IMR-90 (cell line): ENCODE data around the gene GNAZ.

Experiments
- BHLHE40 ChIP-seq: fragments of 150-350 bp; IDR thresholded peaks from 2 replicates; pipeline ENCODE4 v1.6.1; 2016; ENCODE audit warnings: mild to moderate bottlenecking, low read depth, low read length
- CEBPB ChIP-seq: IDR thresholded peaks from 2 replicates; pipeline ENCODE4 v1.6.1; 2012; ENCODE audit warnings: low read depth, low read length, improper control_type of control experiment
- CHD1 ChIP-seq: IDR thresholded peaks from 2 replicates; pipeline ENCODE4 v1.6.1; 2012; ENCODE audit warnings: low read depth, low read length, improper control_type of control experiment
- FOS ChIP-seq: fragments of 150-350 bp; IDR thresholded peaks from 2 replicates; pipeline ENCODE4 v1.6.1; 2016; ENCODE audit warnings: low read depth, low read length
- MAFK ChIP-seq: IDR thresholded peaks from 2 replicates; pipeline ENCODE4 v1.6.1; 2012; ENCODE audit warnings: low read depth, low read length, improper control_type of control experiment
- MXI1 ChIP-seq: IDR thresholded peaks from 2 replicates; pipeline ENCODE4 v1.6.1; 2012; ENCODE audit warnings: low read depth, mild to moderate bottlenecking, low read length, moderate library complexity, borderline replicate concordance
- POLR2A ChIP-seq: IDR thresholded peaks from 2 replicates; pipeline ENCODE4 v1.6.1; 2012; ENCODE audit warnings: mild to moderate bottlenecking, low read depth, low read length
- RAD21 ChIP-seq: IDR thresholded peaks from 2 replicates; pipeline ENCODE4 v1.6.1; 2012; ENCODE audit warnings: low read length, improper control_type of control experiment
- RFX5 ChIP-seq: IDR thresholded peaks from 2 replicates; pipeline ENCODE4 v1.8.0; 2012; ENCODE audit warnings: low read depth, mild to moderate bottlenecking, low read length, moderate library complexity
- SMC3 ChIP-seq: fragments of 150-350 bp; IDR thresholded peaks from 2 replicates; pipeline ENCODE4 v1.6.1; 2016; ENCODE audit warnings: low read depth, mild to moderate bottlenecking, antibody characterized with exemption, low read length, moderate library complexity
- TF ChIP-seq, protein P1 (sequence below): conservative IDR thresholded peaks from 2 replicates; pipeline ENCODE4 v1.5.1; 2012; ENCODE audit warnings: mild to moderate bottlenecking, low read depth, low read length, improper control_type of control experiment
- TF ChIP-seq, protein P2 (sequence below): fragments of 150-350 bp; IDR thresholded peaks from 2 replicates; pipeline ENCODE4 v1.6.1; 2016; ENCODE audit warnings: low read depth, mild to moderate bottlenecking, low read length, moderate library complexity, borderline replicate concordance
- TF ChIP-seq, protein P3 (sequence below): fragments of 150-350 bp; IDR thresholded peaks from 2 replicates; pipeline ENCODE4 v1.6.1; 2017; ENCODE audit warnings: mild to moderate bottlenecking, antibody characterized with exemption, low read length, low read depth

DNA sequence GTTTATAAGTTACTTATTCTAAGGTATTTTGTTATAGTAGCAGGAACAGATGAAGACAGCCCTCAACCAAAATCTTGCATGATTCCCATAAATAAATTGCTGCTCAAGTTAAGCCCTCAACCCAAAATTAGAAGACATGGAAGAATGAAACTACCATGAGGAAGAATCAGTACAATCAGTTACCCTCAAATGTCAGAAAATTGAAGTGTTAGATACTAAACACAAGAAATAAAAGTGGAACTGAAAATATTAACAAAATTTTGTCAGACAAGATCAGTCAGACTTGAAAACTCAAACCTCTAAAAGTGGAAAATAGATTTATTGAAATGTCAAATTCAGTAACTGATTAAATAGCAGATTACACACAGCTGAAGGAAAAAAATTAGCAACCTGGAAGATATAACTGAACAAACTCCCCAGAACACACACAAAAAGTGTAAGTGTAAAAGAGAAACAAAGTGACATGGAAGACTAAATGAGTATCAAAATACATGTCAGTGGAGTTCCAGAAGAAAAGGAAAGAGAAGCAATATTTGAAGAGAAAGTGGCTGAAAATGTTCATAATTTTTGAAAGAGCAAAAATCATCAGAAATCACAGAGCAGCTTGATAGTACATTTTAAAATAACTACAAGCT lies 49.5 kb upstream of the GNAZ start:
- TF ChIP-seq, protein P1, sequence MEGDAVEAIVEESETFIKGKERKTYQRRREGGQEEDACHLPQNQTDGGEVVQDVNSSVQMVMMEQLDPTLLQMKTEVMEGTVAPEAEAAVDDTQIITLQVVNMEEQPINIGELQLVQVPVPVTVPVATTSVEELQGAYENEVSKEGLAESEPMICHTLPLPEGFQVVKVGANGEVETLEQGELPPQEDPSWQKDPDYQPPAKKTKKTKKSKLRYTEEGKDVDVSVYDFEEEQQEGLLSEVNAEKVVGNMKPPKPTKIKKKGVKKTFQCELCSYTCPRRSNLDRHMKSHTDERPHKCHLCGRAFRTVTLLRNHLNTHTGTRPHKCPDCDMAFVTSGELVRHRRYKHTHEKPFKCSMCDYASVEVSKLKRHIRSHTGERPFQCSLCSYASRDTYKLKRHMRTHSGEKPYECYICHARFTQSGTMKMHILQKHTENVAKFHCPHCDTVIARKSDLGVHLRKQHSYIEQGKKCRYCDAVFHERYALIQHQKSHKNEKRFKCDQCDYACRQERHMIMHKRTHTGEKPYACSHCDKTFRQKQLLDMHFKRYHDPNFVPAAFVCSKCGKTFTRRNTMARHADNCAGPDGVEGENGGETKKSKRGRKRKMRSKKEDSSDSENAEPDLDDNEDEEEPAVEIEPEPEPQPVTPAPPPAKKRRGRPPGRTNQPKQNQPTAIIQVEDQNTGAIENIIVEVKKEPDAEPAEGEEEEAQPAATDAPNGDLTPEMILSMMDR: no peak
- no peak for TF ChIP-seq BHLHE40
- no peak for TF ChIP-seq POLR2A
- no peak for TF ChIP-seq CEBPB
- no peak for TF ChIP-seq MXI1
- TF ChIP-seq RFX5: no peak
- TF ChIP-seq, protein P2, sequence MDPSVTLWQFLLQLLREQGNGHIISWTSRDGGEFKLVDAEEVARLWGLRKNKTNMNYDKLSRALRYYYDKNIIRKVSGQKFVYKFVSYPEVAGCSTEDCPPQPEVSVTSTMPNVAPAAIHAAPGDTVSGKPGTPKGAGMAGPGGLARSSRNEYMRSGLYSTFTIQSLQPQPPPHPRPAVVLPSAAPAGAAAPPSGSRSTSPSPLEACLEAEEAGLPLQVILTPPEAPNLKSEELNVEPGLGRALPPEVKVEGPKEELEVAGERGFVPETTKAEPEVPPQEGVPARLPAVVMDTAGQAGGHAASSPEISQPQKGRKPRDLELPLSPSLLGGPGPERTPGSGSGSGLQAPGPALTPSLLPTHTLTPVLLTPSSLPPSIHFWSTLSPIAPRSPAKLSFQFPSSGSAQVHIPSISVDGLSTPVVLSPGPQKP: no peak
- no peak for TF ChIP-seq MAFK
- no peak for TF ChIP-seq SMC3
- TF ChIP-seq RAD21: no peak
- TF ChIP-seq CHD1: no peak
- TF ChIP-seq, protein P3, sequence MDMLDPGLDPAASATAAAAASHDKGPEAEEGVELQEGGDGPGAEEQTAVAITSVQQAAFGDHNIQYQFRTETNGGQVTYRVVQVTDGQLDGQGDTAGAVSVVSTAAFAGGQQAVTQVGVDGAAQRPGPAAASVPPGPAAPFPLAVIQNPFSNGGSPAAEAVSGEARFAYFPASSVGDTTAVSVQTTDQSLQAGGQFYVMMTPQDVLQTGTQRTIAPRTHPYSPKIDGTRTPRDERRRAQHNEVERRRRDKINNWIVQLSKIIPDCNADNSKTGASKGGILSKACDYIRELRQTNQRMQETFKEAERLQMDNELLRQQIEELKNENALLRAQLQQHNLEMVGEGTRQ: no peak
- no peak for TF ChIP-seq FOS
